ENCODE measurements around the gene NOL4L.

Gene NOL4L

GRCh38 chr20:32483351-32484224 is 101.5 kb downstream of the NOL4L start:
- H3K36me3 ChIP-seq (ENCODE audit: low read length): no peaks in the 10 kb centered on the region
- H3K9me3 ChIP-seq (ENCODE audit: insufficient read depth, low read length): no peaks in the 10 kb centered on the region
- H3F3A ChIP-seq (ENCODE audit: insufficient read depth): no peaks in the 10 kb centered on the region
- peak overlapping the region; percentile 49 for H2AFZ ChIP-seq (ENCODE audit: low read depth, low read length, severe bottlenecking)
- H4K20me1 ChIP-seq (ENCODE audit: low read depth, low read length): no peaks in the 10 kb centered on the region
- TF ChIP-seq CTCF (IDR thresholded peaks at IDR 0.05; ENCODE audit: insufficient read depth, low read length, poor library complexity, severe bottlenecking): no peak
- TF ChIP-seq EZH2phosphoT487 (conservative IDR thresholded peaks at IDR 0.05; ENCODE audit: low read length): no peak
- no peaks in the 10 kb centered on the region for H3K9me2 ChIP-seq (replicated peaks; ENCODE audit: insufficient read depth, low read length)
- no peak overlapping the region for H3K27ac ChIP-seq (ENCODE audit: low read depth, low read length)
- H3K79me2 ChIP-seq (ENCODE audit: insufficient read depth, low read length): no peaks in the 10 kb centered on the region
- H3K4me3 ChIP-seq (ENCODE audit: insufficient read depth, low read length, poor library complexity, severe bottlenecking): peak overlapping the region; percentile 72
- no peaks in the 10 kb centered on the region for H3K27me3 ChIP-seq (ENCODE audit: low read length)
- peak overlapping the region; percentile 63 for H3K9ac ChIP-seq (ENCODE audit: low read length)
- peak overlapping the region; percentile 95 for H3K4me2 ChIP-seq (ENCODE audit: low read depth, low read length, poor library complexity, severe bottlenecking)

GRCh38 chr20:32482442-32483261 is 102.5 kb downstream of the NOL4L start:
- Histone ChIP-seq H3K9me3 (ENCODE audit: insufficient read depth, low read length) (no peaks in the 10 kb centered on the region), H3K9me2 (replicated peaks; ENCODE audit: insufficient read depth, low read length) (no peaks in the 10 kb centered on the region), H3K4me3 (ENCODE audit: insufficient read depth, low read length, poor library complexity, severe bottlenecking) (peak overlapping the region; percentile 40), H3K79me2 (ENCODE audit: insufficient read depth, low read length) (no peaks in the 10 kb centered on the region), H3F3A (ENCODE audit: insufficient read depth) (no peaks in the 10 kb centered on the region), H2AFZ (ENCODE audit: low read depth, low read length, severe bottlenecking) (no peak overlapping the region), H3K27ac (ENCODE audit: low read depth, low read length) (no peak overlapping the region), H3K4me2 (ENCODE audit: low read depth, low read length, poor library complexity, severe bottlenecking) (peak overlapping the region; percentile 42), H3K36me3 (ENCODE audit: low read length) (no peaks in the 10 kb centered on the region), H3K9ac (ENCODE audit: low read length) (no peak overlapping the region), H3K27me3 (ENCODE audit: low read length) (no peaks in the 10 kb centered on the region), H4K20me1 (ENCODE audit: low read depth, low read length) (no peaks in the 10 kb centered on the region)
- TF ChIP-seq CTCF (IDR thresholded peaks at IDR 0.05; ENCODE audit: insufficient read depth, low read length, poor library complexity, severe bottlenecking) (no peak), EZH2phosphoT487 (conservative IDR thresholded peaks at IDR 0.05; ENCODE audit: low read length) (no peak; the same call in 1 of the 2 replicates)

GRCh38 chr20:32482143-32482441 is 103.0 kb downstream of the NOL4L start:
- no peaks in the 10 kb centered on the region for H3F3A ChIP-seq (ENCODE audit: insufficient read depth)
- H3K79me2 ChIP-seq (ENCODE audit: insufficient read depth, low read length): no peaks in the 10 kb centered on the region
- no peak overlapping the region for H2AFZ ChIP-seq (ENCODE audit: low read depth, low read length, severe bottlenecking)
- TF ChIP-seq EZH2phosphoT487 (conservative IDR thresholded peaks at IDR 0.05; ENCODE audit: low read length) (no peak), CTCF (IDR thresholded peaks at IDR 0.05; ENCODE audit: insufficient read depth, low read length, poor library complexity, severe bottlenecking) (no peak)
- no peak overlapping the region for H3K27ac ChIP-seq (ENCODE audit: low read depth, low read length)
- H3K27me3 ChIP-seq (ENCODE audit: low read length): no peaks in the 10 kb centered on the region
- no peaks in the 10 kb centered on the region for H3K36me3 ChIP-seq (ENCODE audit: low read length)
- no peaks in the 10 kb centered on the region for H4K20me1 ChIP-seq (ENCODE audit: low read depth, low read length)
- H3K9me3 ChIP-seq (ENCODE audit: insufficient read depth, low read length): no peaks in the 10 kb centered on the region
- H3K9me2 ChIP-seq (replicated peaks; ENCODE audit: insufficient read depth, low read length): no peaks in the 10 kb centered on the region
- no peak overlapping the region for H3K4me3 ChIP-seq (ENCODE audit: insufficient read depth, low read length, poor library complexity, severe bottlenecking)
- no peak overlapping the region for H3K9ac ChIP-seq (ENCODE audit: low read length)
- no peak overlapping the region for H3K4me2 ChIP-seq (ENCODE audit: low read depth, low read length, poor library complexity, severe bottlenecking)
